ENCODE data around the gene DOHH.

DNA sequence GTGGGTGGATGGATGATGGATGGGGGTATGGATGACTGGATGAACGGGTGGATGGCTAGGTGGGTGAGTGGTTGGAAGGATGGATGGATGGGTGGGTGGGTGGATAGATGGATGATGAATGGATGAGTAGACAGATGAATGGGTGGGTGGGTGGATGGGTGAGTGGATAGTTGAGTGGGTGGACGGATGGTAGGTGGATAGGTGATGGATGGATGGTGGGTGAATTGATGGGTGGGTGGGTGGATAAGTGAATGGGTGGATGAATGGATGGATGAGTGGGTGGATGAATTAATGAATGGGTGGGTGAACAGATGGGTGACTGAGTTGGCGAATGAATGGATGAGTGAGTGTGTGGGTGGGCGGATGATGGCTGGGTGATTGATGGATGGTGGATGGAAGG is 25.0 kb downstream of the DOHH start:
- TF ChIP-seq, protein P1, sequence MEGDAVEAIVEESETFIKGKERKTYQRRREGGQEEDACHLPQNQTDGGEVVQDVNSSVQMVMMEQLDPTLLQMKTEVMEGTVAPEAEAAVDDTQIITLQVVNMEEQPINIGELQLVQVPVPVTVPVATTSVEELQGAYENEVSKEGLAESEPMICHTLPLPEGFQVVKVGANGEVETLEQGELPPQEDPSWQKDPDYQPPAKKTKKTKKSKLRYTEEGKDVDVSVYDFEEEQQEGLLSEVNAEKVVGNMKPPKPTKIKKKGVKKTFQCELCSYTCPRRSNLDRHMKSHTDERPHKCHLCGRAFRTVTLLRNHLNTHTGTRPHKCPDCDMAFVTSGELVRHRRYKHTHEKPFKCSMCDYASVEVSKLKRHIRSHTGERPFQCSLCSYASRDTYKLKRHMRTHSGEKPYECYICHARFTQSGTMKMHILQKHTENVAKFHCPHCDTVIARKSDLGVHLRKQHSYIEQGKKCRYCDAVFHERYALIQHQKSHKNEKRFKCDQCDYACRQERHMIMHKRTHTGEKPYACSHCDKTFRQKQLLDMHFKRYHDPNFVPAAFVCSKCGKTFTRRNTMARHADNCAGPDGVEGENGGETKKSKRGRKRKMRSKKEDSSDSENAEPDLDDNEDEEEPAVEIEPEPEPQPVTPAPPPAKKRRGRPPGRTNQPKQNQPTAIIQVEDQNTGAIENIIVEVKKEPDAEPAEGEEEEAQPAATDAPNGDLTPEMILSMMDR (IDR thresholded peaks at IDR 0.05 in 8 of 11, conservative IDR thresholded peaks at IDR 0.05 in 3 of 11): no peak
- TF ChIP-seq POLR2AphosphoS5 (IDR thresholded peaks at IDR 0.05) (no peak), POLR2A (IDR thresholded peaks at IDR 0.05) (no peak)
